K562 (cell line): ENCODE measurements around the gene GHRL. TPM values are rescaled to one million over a fixed set of nuclear protein-coding genes. Genes with fewer than 3 reads are reported as not detected.

ENCODE experiments used
- ATF2 ChIP-seq: sonication (generic); formaldehyde crosslinking; IDR thresholded peaks from 2 replicates; pipeline ENCODE4 v1.8.1; 2022; ENCODE audit warnings: missing genetic modification reagents
- BRD4 ChIP-seq: fragments of 200-600 bp; sonication (generic); IDR thresholded peaks from 2 replicates; pipeline ENCODE4 v1.6.1; 2017; ENCODE audit warnings: inconsistent platforms
- ELF1 ChIP-seq: fragments of 200-800 bp; sonication (Bioruptor generic); IDR thresholded peaks from 2 replicates; pipeline ENCODE4 v1.6.1; 2016; ENCODE audit warnings: missing genetic modification characterization, missing compliant biosample characterization
- ETS1 ChIP-seq: conservative IDR thresholded peaks from 2 replicates; pipeline ENCODE4 v1.6.1; 2011; ENCODE audit warnings: low read depth, mild to moderate bottlenecking, low read length; ENCODE audit not compliant: control insufficient read depth
- ETV6 ChIP-seq, 3 experiments: fragments of 150-350 bp in 1 of 3; sonication (generic) in 1 of 3; formaldehyde crosslinking in 1 of 3; IDR thresholded peaks; 2 replicates each; pipeline versions ENCODE4 v1.6.1 to v1.8.0; 2014 to 2022; ENCODE audit warnings: borderline replicate concordance in 2 of 3, low read depth in 2 of 3, antibody characterized with exemption in 1 of 3, low read length in 1 of 3, mild to moderate bottlenecking in 1 of 3, missing genetic modification reagents in 1 of 3
- FOXA3 ChIP-seq, 2 experiments: fragments of 450-650 bp in 1 of 2; sonication (generic) in 1 of 2; formaldehyde crosslinking; IDR thresholded peaks in 1 of 2; conservative IDR thresholded peaks in 1 of 2; 2 replicates each; pipeline versions ENCODE4 v1.4.0 to v1.8.0; 2020 to 2022; ENCODE audit warnings: mild to moderate bottlenecking in 2 of 2, missing genetic modification reagents in 1 of 2
- FOXK2 ChIP-seq, 2 experiments: fragments of 450-650 bp; IDR thresholded peaks in 1 of 2; conservative IDR thresholded peaks in 1 of 2; 2 replicates each; pipeline ENCODE4 v1.6.1; 2016; ENCODE audit warnings: low read depth in 2 of 2, mild to moderate bottlenecking in 1 of 2
- HCFC1 ChIP-seq: IDR thresholded peaks from 2 replicates; pipeline ENCODE4 v1.6.1; 2012; ENCODE audit warnings: low read depth, low read length, improper control_type of control experiment
- MAFF ChIP-seq: IDR thresholded peaks from 2 replicates; pipeline ENCODE4 v1.6.1; 2012; ENCODE audit warnings: low read length, improper control_type of control experiment
- PML ChIP-seq: IDR thresholded peaks from 2 replicates; pipeline ENCODE4 v1.6.1; 2012; ENCODE audit warnings: low read length, inconsistent platforms
- SAFB ChIP-seq: fragments of 200-400 bp; formaldehyde crosslinking; IDR thresholded peaks from 2 replicates; pipeline ENCODE4 v1.6.1; 2017; ENCODE audit warnings: low read depth, low read length, borderline replicate concordance
- SAFB2 ChIP-seq: fragments of 200-400 bp; formaldehyde crosslinking; IDR thresholded peaks from 2 replicates; pipeline ENCODE4 v1.6.1; 2018; ENCODE audit warnings: borderline replicate concordance, low read length, low read depth, moderate library complexity; ENCODE audit not compliant: severe bottlenecking
- TAF1 ChIP-seq: IDR thresholded peaks from 2 replicates; pipeline ENCODE4 v1.6.1; 2011; ENCODE audit warnings: mild to moderate bottlenecking, low read length, moderate library complexity; ENCODE audit not compliant: insufficient read depth, control insufficient read depth, severe bottlenecking; ENCODE audit errors: extremely low read depth
- USF2 ChIP-seq: sonication (generic); formaldehyde crosslinking; IDR thresholded peaks from 2 replicates; pipeline ENCODE4 v1.5.0; 2020; ENCODE audit warnings: missing genetic modification reagents
- ZNF133 ChIP-seq: fragments of 250-450 bp; sonication (Bioruptor Pico); IDR thresholded peaks from 2 replicates; pipeline ENCODE4 v1.4.0; 2020; ENCODE audit warnings: mild to moderate bottlenecking
- ZNF174 ChIP-seq: fragments of 250-450 bp; sonication (Bioruptor Pico); IDR thresholded peaks from 2 replicates; pipeline ENCODE4 v1.4.0; 2020; ENCODE audit warnings: mild to moderate bottlenecking
- ZNF445 ChIP-seq: fragments of 250-450 bp; sonication (Bioruptor Pico); IDR thresholded peaks from 2 replicates; pipeline ENCODE4 v1.4.0; 2020; ENCODE audit warnings: low read depth, mild to moderate bottlenecking, moderate library complexity
- ZNF696 ChIP-seq: fragments of 250-450 bp; sonication (Bioruptor Pico); conservative IDR thresholded peaks from 2 replicates; pipeline ENCODE4 v1.4.0; 2020; ENCODE audit warnings: mild to moderate bottlenecking, moderate library complexity
- polyA plus RNA-seq, 8 experiments: library from polyadenylated mRNA; depleted of rRNA in 4 of 8; stranded (reverse) in 5 of 8; unstranded in 3 of 8; fragments of >200 nt; fragmentation: Nextera tagmentation in 2 of 8; fragmentation: Illumina TruSeq in 1 of 8; extraction: Ambion mirVana in 2 of 8; extraction: Trizol in 1 of 8; gene quantifications; 2 replicates each; pipeline versions ENCODE4 v1.2.1 to v1.2.3, GENCODE V29; 2011 to 2014; ENCODE audit warnings: inconsistent platforms in 1 of 8, missing spikeins in 1 of 8
- total RNA-seq, 7 experiments: library from RNA; depleted of rRNA in 6 of 7; stranded (reverse); fragments of >200 nt in 6 of 7; fragmentation: Illumina TruSeq in 2 of 7; extraction: Trizol in 2 of 7; gene quantifications; 2 replicates each; pipeline versions ENCODE4 v1.2.1 to v1.2.3, GENCODE V29; 2011 to 2021; ENCODE audit warnings: low replicate concordance in 1 of 7

Gene GHRL
- total and polyA plus RNA-seq, 9 of the 15 experiments (the other 6 are each of a cell fraction or from before 2014, with no cell fraction given) = 0.08 to 0.29 (median 0.15) TPM; not detected in 5

GRCh38 chr3:10248984-10249748 is 43.6 kb downstream of the GHRL start (continued):
- TF ChIP-seq ATF2 (CRISPR knock-in tag) (no peak), MAFF (no peak), ETS1 (no peak), ELF1 (tag) (no peak; the same call in 1 of the 2 replicates), FOXA3 (CRISPR knock-in tag; conservative IDR thresholded peaks at IDR 0.05 in 1 of 2, IDR thresholded peaks at IDR 0.05 in 1 of 2) (no peak; a peak in 1 of 4 replicates), ZNF174 (CRISPR knock-in tag) (no peak), ZNF445 (no peak), FOXK2 (conservative IDR thresholded peaks at IDR 0.05 in 1 of 2, IDR thresholded peaks at IDR 0.05 in 1 of 2; ENCODE audit: low read depth in 2 of 2) (no peak), BRD4 (no peak), HCFC1 (no peak), USF2 (CRISPR knock-in tag) (no peak), TAF1 (no peak), ZNF696 (CRISPR knock-in tag) (no peak), ZNF133 (CRISPR knock-in tag) (no peak), PML (0 out of 2 replicates have a peak, but pooled peaks have one; percentile 46), ETV6 (IDR thresholded peaks at IDR 0.05; ENCODE audit: borderline replicate concordance in 1 of 2, low read depth in 2 of 2, low read length in 1 of 2) (no peak), ETV6 (CRISPR knock-in tag; IDR thresholded peaks at IDR 0.05; ENCODE audit: borderline replicate concordance) (no peak), SAFB (no peak), SAFB2 (no peak)
